WTC11 (cell line): ENCODE data around the gene OR10G3. TPM values are rescaled to one million over a fixed set of nuclear protein-coding genes. Genes with fewer than 3 reads are reported as not detected.

Experiments used
- ARID4B ChIP-seq: sonication (generic); formaldehyde crosslinking; IDR thresholded peaks from 2 replicates; pipeline ENCODE4 v1.8.0; 2023; ENCODE audit warnings: missing genetic modification reagents, mild to moderate bottlenecking, borderline replicate concordance
- ATF6 ChIP-seq: sonication (generic); formaldehyde crosslinking; IDR thresholded peaks from 2 replicates; pipeline ENCODE4 v1.8.1; 2023; ENCODE audit warnings: mild to moderate bottlenecking, missing genetic modification reagents
- CREM ChIP-seq: sonication (generic); formaldehyde crosslinking; IDR thresholded peaks from 2 replicates; pipeline ENCODE4 v1.8.1; 2022; ENCODE audit warnings: mild to moderate bottlenecking, missing genetic modification reagents, moderate library complexity
- CTCF ChIP-seq: fragments of 200-600 bp; IDR thresholded peaks from 2 replicates; pipeline ENCODE4 v1.8.0; 2022; ENCODE audit warnings: antibody characterized with exemption
- ESRRA ChIP-seq: sonication (generic); formaldehyde crosslinking; IDR thresholded peaks from 2 replicates; pipeline ENCODE4 v1.8.1; 2022; ENCODE audit warnings: mild to moderate bottlenecking, missing genetic modification reagents, borderline replicate concordance
- ETV6 ChIP-seq: sonication (generic); formaldehyde crosslinking; IDR thresholded peaks from 2 replicates; pipeline ENCODE4 v1.8.1; 2022; ENCODE audit warnings: mild to moderate bottlenecking, missing genetic modification reagents
- FOXJ3 ChIP-seq: sonication (generic); formaldehyde crosslinking; IDR thresholded peaks from 2 replicates; pipeline ENCODE4 v1.9.0; 2021; ENCODE audit warnings: missing genetic modification reagents, mild to moderate bottlenecking, borderline replicate concordance
- FOXK1 ChIP-seq: sonication (generic); formaldehyde crosslinking; IDR thresholded peaks from 2 replicates; pipeline ENCODE4 v1.8.0; 2022; ENCODE audit warnings: mild to moderate bottlenecking, moderate library complexity, missing genetic modification reagents
- FOXP1 ChIP-seq: sonication (generic); formaldehyde crosslinking; IDR thresholded peaks from 2 replicates; pipeline ENCODE4 v1.8.0; 2022; ENCODE audit warnings: missing genetic modification reagents, mild to moderate bottlenecking, moderate library complexity, borderline replicate concordance
- FOXP4 ChIP-seq: sonication (generic); formaldehyde crosslinking; IDR thresholded peaks from 2 replicates; pipeline ENCODE4 v1.8.0; 2022; ENCODE audit warnings: mild to moderate bottlenecking, missing genetic modification reagents
- GRHL2 ChIP-seq: fragments of 250-450 bp; sonication (Bioruptor Pico); IDR thresholded peaks from 2 replicates; pipeline ENCODE4 v1.8.0; 2022; ENCODE audit warnings: mild to moderate bottlenecking, moderate library complexity; ENCODE audit not compliant: insufficient replicate concordance, severe bottlenecking
- NR3C1 ChIP-seq: sonication (generic); formaldehyde crosslinking; conservative IDR thresholded peaks from 2 replicates; pipeline ENCODE4 v1.8.1; 2023; ENCODE audit warnings: low read depth, mild to moderate bottlenecking, missing genetic modification reagents
- OVOL2 ChIP-seq: fragments of 250-450 bp; sonication (Bioruptor Pico); IDR thresholded peaks from 2 replicates; pipeline ENCODE4 v1.9.0; 2021; ENCODE audit warnings: mild to moderate bottlenecking, borderline replicate concordance
- PREB ChIP-seq: sonication (generic); formaldehyde crosslinking; IDR thresholded peaks from 2 replicates; pipeline ENCODE4 v1.8.1; 2022; ENCODE audit warnings: mild to moderate bottlenecking, missing genetic modification reagents, moderate library complexity, borderline replicate concordance
- RELA ChIP-seq: sonication (generic); formaldehyde crosslinking; IDR thresholded peaks from 2 replicates; pipeline ENCODE4 v1.8.1; 2022; ENCODE audit warnings: missing genetic modification reagents, mild to moderate bottlenecking, borderline replicate concordance
- TCF7 ChIP-seq: sonication (generic); formaldehyde crosslinking; IDR thresholded peaks from 2 replicates; pipeline ENCODE4 v1.8.0; 2022; ENCODE audit warnings: mild to moderate bottlenecking, low read depth, missing genetic modification reagents, moderate library complexity
- USF1 ChIP-seq: sonication (generic); formaldehyde crosslinking; IDR thresholded peaks from 2 replicates; pipeline ENCODE4 v1.8.0; 2022; ENCODE audit warnings: mild to moderate bottlenecking, missing genetic modification reagents
- ZNF232 ChIP-seq: sonication (generic); formaldehyde crosslinking; IDR thresholded peaks from 2 replicates; pipeline ENCODE4 v1.8.0; 2022; ENCODE audit warnings: mild to moderate bottlenecking, missing genetic modification reagents
- ZNF263 ChIP-seq: sonication (generic); formaldehyde crosslinking; IDR thresholded peaks from 2 replicates; pipeline ENCODE4 v1.8.1; 2022; ENCODE audit warnings: low read depth, mild to moderate bottlenecking, moderate library complexity, missing genetic modification reagents
- ZNF317 ChIP-seq: sonication (generic); formaldehyde crosslinking; IDR thresholded peaks from 2 replicates; pipeline ENCODE4 v1.8.1; 2023; ENCODE audit warnings: low read depth, mild to moderate bottlenecking, moderate library complexity, missing genetic modification reagents, borderline replicate concordance
- ZNF416 ChIP-seq: fragments of 250-450 bp; sonication (Bioruptor Pico); IDR thresholded peaks from 2 replicates; pipeline ENCODE4 v1.9.0; 2021; ENCODE audit warnings: mild to moderate bottlenecking, inconsistent platforms
- ZNF423 ChIP-seq: fragments of 250-450 bp; sonication (Bioruptor Pico); IDR thresholded peaks from 2 replicates; pipeline ENCODE4 v2.1.2; 2022; ENCODE audit warnings: mild to moderate bottlenecking, moderate library complexity
- ZNF671 ChIP-seq: fragments of 250-450 bp; sonication (Bioruptor Pico); IDR thresholded peaks from 2 replicates; pipeline ENCODE4 v1.8.0; 2021; ENCODE audit warnings: mild to moderate bottlenecking
- total RNA-seq: library from RNA; stranded (reverse); gene quantifications from 3 replicates; pipeline ENCODE4 v1.2.3, GENCODE V29; 2021
- TF ChIP-seq, protein P1 (sequence below): sonication (generic); formaldehyde crosslinking; IDR thresholded peaks from 2 replicates; pipeline ENCODE4 v1.8.1; 2023; ENCODE audit warnings: mild to moderate bottlenecking, missing genetic modification reagents

Gene OR10G3
- total RNA-seq, 1 experiment from 2014 or later, result not detected

DNA sequence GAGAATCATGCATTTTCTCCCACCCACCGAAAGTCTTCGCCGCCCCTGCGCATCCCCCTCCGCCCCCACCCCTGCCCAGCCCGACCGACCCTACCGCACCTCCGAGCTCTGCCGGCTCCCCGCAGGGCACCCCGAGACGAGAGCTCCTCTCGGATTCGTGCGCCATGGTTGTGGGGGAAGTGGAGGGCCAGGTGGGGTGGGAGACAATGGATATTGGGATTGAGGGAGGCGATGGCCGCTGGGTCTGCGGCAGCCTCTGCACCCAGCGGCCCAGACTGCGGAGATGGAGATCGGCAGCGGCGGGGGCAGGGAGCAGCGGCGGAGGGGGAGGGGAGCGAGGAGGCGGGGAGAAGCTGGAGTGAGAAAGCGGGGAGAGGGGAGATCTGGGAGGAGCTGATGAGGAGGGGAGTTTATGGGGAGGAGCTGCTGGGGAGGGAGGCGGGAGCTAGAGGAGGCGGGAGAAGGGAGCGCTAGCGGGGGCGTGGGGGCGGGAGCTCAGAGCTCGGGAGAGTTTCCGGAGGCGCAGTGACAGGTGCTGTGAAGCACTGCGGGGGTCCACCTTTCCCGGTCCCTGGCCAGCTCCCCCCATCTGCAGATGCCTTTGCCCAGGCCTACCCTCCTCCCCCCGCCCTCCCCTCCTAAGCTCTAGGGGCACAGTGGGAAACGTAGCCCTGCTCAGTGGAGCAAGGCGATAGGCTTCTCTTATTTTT is 53.8 kb downstream of the OR10G3 start, which contains the start of gene SALL2 (continued):
- no peak for TF ChIP-seq USF1 (CRISPR knock-in tag)
- no peak for TF ChIP-seq FOXK1 (CRISPR knock-in tag)
- no peak for TF ChIP-seq FOXP4
- no peak for TF ChIP-seq ZNF317 (CRISPR knock-in tag)
- peak; percentile 47; the same call in 1 of the 2 replicates for TF ChIP-seq FOXP1 (CRISPR knock-in tag)
- peak; percentile 58; the same call in 1 of the 2 replicates for TF ChIP-seq ZNF263 (CRISPR knock-in tag)
- TF ChIP-seq RELA (CRISPR knock-in tag), result no peak
- TF ChIP-seq, protein P1, sequence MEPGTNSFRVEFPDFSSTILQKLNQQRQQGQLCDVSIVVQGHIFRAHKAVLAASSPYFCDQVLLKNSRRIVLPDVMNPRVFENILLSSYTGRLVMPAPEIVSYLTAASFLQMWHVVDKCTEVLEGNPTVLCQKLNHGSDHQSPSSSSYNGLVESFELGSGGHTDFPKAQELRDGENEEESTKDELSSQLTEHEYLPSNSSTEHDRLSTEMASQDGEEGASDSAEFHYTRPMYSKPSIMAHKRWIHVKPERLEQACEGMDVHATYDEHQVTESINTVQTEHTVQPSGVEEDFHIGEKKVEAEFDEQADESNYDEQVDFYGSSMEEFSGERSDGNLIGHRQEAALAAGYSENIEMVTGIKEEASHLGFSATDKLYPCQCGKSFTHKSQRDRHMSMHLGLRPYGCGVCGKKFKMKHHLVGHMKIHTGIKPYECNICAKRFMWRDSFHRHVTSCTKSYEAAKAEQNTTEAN (CRISPR knock-in tag), result peak; percentile 66; the same call in 1 of the 2 replicates
- TF ChIP-seq OVOL2 (CRISPR knock-in tag), result no peak
- TF ChIP-seq ZNF232 (CRISPR knock-in tag), result no peak
- TF ChIP-seq GRHL2, result no peak
- TF ChIP-seq ZNF416 (CRISPR knock-in tag), result no peak
- TF ChIP-seq PREB (CRISPR knock-in tag), result no peak
- no peak for TF ChIP-seq ZNF671
- TF ChIP-seq FOXJ3 (CRISPR knock-in tag), result no peak
- TF ChIP-seq ARID4B, result 0 out of 2 replicates have a peak, but pooled peaks have one; percentile 3
- no peak for TF ChIP-seq CTCF
- TF ChIP-seq NR3C1 (CRISPR knock-in tag), result 0 out of 2 replicates have a peak, but pooled peaks have one; percentile 33
- TF ChIP-seq ESRRA (CRISPR knock-in tag), result no peak
- no peak for TF ChIP-seq TCF7 (CRISPR knock-in tag)
- TF ChIP-seq ZNF423, result no peak
- no peak for TF ChIP-seq CREM (CRISPR knock-in tag)
- no peak for TF ChIP-seq ATF6 (CRISPR knock-in tag)
- peak; percentile 56; the same call in 1 of the 2 replicates for TF ChIP-seq ETV6 (CRISPR knock-in tag)
